AG09309 (cell line): ENCODE results near the gene ACAP1.
"Not testable (repeated sequence)": the region's sequence is repeated elsewhere in the genome, so short reads cannot be mapped to it uniquely, and the experiment has no call there.

Experiments
- DNase-seq: peaks from one replicate; pipeline ENCODE4 v3.0.0-alpha.2; 2010; ENCODE audit warnings: low read depth
- H3K4me3 ChIP-seq: 2 replicates; pipeline ENCODE4 v1.5.1; 2011; ENCODE audit warnings: mild to moderate bottlenecking, low read depth, low read length, moderate library complexity; ENCODE audit not compliant: control insufficient read depth
- TF ChIP-seq, protein P1 (sequence below): IDR thresholded peaks from 2 replicates; pipeline ENCODE4 v1.5.1; 2011; ENCODE audit warnings: mild to moderate bottlenecking, low read depth, low read length, inconsistent platforms; ENCODE audit not compliant: insufficient read depth, control insufficient read depth; ENCODE audit errors: missing control alignments

The ACAP1 gene

DNA sequence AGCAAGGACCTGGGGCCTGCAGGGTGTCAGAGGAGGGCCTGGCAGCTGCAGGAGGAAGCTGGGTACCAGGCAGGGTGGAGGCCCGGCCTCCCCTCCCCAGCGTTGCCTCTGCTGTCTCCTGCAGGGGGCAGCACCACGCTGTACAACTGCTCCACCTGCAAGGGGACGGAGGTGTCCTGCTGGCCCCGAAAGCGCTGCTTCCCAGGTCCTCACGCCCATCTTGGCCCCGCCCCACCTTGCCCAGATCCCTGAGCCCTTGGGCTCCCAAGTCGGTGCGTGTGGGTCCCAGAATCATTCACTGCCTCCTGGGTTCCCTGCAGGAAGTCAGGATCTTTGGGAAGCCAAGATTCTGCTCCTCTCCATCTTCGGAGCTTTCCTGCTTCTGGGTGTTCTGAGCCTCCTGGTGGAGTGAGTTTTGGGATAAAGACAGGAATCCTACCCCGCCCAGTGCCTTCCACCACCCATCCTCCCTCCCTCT is 19.8 kb downstream of the ACAP1 start:
- H3K4me3 ChIP-seq, result no peak overlapping the region
- DNase-seq, result no peak
- TF ChIP-seq, protein P1, sequence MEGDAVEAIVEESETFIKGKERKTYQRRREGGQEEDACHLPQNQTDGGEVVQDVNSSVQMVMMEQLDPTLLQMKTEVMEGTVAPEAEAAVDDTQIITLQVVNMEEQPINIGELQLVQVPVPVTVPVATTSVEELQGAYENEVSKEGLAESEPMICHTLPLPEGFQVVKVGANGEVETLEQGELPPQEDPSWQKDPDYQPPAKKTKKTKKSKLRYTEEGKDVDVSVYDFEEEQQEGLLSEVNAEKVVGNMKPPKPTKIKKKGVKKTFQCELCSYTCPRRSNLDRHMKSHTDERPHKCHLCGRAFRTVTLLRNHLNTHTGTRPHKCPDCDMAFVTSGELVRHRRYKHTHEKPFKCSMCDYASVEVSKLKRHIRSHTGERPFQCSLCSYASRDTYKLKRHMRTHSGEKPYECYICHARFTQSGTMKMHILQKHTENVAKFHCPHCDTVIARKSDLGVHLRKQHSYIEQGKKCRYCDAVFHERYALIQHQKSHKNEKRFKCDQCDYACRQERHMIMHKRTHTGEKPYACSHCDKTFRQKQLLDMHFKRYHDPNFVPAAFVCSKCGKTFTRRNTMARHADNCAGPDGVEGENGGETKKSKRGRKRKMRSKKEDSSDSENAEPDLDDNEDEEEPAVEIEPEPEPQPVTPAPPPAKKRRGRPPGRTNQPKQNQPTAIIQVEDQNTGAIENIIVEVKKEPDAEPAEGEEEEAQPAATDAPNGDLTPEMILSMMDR, result peak; percentile 89

DNA sequence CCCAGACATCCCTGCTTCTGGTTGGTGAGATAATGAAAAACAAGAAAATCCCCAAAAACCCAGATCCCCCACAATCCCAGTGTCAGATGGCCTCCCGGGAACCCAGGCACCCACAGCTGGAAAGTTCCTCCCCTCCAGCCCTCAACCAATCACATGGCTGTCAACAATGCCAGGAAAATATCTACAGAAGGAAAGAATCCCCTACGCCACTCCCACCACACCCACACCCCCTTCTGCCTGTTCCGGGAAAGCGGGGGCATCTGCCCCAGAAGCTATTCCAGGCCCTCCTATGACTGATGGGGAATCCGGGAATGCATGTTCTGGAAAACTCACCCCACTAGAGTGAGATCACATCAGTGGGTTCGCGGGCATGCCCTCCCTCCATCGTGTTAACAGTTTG is 20.4 kb downstream of the ACAP1 start:
- DNase-seq, result no peak
- TF ChIP-seq, protein P1, result no peak
- no peak overlapping the region for H3K4me3 ChIP-seq

DNA sequence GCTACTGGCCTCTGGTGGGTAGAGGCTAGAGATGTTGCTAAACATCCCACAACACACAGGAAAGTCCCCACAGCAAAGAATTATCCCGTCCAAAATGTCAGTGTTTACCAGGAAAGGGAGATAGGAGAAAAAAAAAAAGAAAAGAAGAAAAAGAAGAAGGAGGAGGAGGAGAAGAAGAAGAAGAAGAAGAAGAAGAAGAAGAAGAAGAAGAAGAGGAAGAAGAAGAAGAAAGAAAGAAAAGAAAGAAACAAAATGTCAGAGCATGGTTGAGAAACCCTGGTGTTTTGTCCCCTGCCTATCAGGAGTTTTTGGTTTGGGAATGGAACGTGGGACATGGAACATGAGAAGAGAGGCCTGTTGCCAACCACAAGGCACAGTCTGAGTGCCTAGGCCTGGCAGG is 21.1 kb downstream of the ACAP1 start:
- no peak for DNase-seq
- no peak overlapping the region for H3K4me3 ChIP-seq
- TF ChIP-seq, protein P1, result no peak

DNA sequence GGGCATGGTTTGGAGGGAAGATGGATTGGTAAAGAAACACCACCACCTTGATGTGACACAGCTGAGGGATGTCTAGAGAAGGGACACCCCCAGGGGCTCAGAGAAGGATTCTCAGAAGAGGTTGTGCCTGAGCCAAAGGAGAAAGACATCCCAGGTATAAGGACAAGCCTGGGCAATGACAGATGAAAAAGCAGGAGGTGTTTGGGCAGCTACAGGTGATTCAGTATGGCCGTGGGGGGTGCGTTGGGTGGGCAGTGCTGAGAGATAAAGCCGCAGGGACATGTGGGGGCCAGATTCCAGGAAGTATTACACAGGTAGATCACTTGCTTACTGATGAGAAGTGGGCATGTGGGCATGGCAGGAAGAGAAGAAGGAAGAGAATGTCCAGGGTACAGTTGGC is 25.6 kb downstream of the ACAP1 start:
- DNase-seq, result no peak
- TF ChIP-seq, protein P1, result no peak
- H3K4me3 ChIP-seq, result no peak overlapping the region

DNA sequence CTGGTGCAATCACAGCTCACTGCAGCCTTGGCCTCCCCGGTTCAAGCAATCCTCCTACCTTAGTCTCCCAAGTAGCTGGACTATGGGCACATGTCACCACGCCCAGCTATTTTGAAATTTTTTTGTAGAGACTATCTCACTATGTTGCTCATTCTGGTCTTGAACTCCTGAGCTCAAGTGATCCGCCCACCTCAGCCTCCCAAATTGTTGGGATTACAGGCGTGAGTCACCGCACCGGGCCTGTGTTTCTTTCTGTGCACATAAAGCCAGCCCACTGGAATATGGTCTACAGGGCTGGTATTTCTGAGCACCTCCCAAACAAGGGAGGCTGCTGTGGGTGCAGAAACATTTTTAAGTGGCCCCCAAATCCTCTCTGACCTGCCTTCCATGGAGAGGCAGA is 27.0 kb downstream of the ACAP1 start:
- no peak for DNase-seq
- no peak overlapping the region for H3K4me3 ChIP-seq
- TF ChIP-seq, protein P1, result no peak

DNA sequence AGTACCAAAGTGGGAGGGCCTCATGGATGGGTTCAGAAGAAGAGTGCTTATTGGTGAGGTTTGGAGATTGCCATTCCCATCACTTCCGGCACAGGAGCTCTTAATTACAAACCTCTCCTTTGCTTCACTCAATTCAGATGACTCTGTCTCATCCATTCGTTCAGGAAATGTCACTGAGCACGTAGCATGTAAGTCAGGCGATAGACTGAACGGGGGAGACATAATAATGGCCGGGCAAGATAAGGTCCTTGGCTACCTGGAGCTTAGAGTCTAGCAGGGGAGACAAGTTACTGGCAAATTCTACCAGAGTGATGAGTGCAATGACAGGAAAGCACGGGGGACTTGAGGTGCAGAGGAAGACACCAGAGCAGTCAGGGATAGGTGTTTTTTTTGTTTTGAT is 29.6 kb downstream of the ACAP1 start:
- H3K4me3 ChIP-seq, DNase-seq: not testable (repeated sequence)

DNA sequence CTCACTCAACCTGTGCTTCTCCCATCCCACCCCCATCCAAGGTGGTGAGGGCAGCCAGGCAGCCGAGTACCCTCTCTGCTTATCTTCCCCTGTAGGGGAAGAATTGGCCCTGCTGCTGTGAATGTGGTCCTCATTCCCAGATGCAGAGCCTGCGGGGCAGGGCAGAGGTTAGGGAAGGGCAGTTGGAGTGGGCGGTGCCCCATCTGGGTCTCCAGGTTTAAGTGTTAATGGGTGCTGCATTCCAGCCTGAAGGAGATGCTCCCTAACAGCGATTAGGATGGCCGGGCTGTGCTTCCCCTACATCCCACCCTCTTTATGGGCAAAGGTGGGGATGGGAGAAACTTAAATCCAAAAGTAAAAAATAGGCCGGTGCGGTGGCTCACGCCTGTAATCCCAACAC is 30.8 kb downstream of the ACAP1 start:
- H3K4me3 ChIP-seq, result no peak overlapping the region
- TF ChIP-seq, protein P1, result no peak
- DNase-seq, result no peak
